ENCODE measurements around the gene POU2F3.

The POU2F3 gene

GRCh38 chr11:120241277-120241676 is 1.3 kb downstream of the POU2F3 start:
- no peak overlapping the region for H3K4me3 ChIP-seq (ENCODE audit: low read depth, low read length)
- TF ChIP-seq CTCF (IDR thresholded peaks at IDR 0.05; ENCODE audit: borderline replicate concordance, insufficient read depth, low read depth, low read length) = no peak

DNA sequence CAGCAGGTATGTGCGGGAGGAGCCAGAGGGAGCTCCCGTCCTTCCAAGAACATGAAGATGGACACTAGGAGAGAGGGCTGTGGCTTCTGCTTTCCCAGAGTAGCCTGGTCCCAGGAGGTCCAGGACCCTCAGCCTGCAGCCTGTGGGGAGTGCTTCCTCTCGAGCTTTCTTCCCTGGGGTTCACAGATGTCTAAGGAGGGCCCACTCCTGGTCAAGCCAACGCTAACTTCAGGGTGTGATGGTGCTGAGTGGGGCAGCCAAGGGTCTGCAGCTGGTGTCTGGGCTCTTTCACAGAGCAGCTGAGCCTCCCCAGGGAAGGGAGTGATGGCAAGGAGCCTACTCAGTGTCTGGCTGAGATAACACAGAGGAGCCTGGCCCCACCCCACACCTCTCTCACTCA is 3.3 kb downstream of the POU2F3 start:
- no peak for TF ChIP-seq CTCF (IDR thresholded peaks at IDR 0.05; ENCODE audit: borderline replicate concordance, insufficient read depth, low read depth, low read length)
- H3K4me3 ChIP-seq (ENCODE audit: low read depth, low read length) = no peak overlapping the region

GRCh38 chr11:120244476-120245365 is 4.8 kb downstream of the POU2F3 start:
- H3K4me3 ChIP-seq (ENCODE audit: low read depth, low read length) = no peak overlapping the region
- no peak for TF ChIP-seq CTCF (IDR thresholded peaks at IDR 0.05; ENCODE audit: borderline replicate concordance, insufficient read depth, low read depth, low read length)

DNA sequence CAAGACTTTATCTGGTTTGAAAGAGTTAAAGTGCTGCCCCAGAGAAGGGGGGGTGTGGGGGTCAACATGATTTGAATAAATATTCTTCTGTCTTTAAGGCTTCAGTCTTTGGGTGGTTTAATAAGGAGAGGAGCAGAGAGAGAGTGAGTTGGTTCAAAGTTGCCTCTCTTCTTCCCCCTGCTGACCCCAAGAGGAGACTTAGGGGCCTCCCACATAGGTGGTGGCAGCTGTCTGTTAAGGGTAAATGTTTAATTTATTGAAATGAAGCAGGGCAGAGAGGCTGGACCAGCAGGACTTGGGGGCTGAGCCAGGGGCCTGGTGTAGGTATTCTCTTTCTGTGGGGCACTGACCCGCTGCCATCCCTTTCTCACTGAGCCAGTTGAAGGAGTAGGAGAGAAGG is 5.5 kb downstream of the POU2F3 start:
- no peak overlapping the region for H3K4me3 ChIP-seq (ENCODE audit: low read depth, low read length)
- no peak for TF ChIP-seq CTCF (IDR thresholded peaks at IDR 0.05; ENCODE audit: borderline replicate concordance, insufficient read depth, low read depth, low read length)

DNA sequence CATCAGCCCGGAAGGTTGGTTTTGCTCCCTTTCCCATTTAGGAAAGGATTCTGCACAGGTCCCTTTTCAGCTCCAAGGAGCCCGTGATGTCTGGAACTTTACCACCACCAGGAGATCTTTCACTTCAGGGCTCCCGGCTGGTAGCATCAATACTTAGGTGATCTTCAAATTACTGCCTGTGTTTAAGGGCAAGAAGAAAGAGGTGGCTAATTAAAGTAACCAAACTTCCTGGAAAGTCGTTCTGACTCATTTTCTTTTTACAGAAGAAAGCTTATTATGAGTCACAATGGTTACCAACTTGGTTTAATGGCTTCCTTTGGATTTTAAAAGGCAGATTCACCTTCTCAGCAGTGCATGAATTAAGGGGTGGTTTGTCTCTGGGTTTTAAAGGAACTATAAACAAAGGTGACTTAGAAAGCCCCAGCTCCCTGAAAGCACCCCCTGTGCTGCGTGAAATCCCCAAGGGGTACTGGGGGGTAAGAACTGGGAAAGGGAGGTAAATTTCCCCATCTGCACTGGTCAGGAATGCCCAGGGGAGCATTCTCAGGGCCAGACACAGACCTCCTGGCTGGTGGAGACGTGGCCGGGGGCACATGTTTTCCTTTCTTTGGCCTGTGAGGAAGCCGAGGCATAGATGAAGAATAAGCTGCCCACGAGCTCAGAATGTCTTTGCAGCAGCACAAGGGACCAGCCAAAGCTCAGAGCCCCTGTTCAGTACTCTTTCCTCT is 8.8 kb downstream of the POU2F3 start:
- no peak overlapping the region for H3K4me3 ChIP-seq (ENCODE audit: low read depth, low read length)

More for the DNA sequence above, 8.8 kb downstream of the POU2F3 start:
- TF ChIP-seq CTCF (IDR thresholded peaks at IDR 0.05; ENCODE audit: borderline replicate concordance, insufficient read depth, low read depth, low read length) = no peak

Data from GM12875 (cell line).